Hepatocyte (in vitro differentiated cells): ENCODE data around the gene C16orf54. TPM values are rescaled to one million over a fixed set of nuclear protein-coding genes. Genes with fewer than 3 reads are reported as not detected.
A peak's percentile ranks its signal among the peaks of the same experiment; 100 is the strongest.
"Not testable (repeated sequence)": the region's sequence is repeated elsewhere in the genome, so short reads cannot be mapped to it uniquely, and the experiment has no call there.

Experiments used
- DNase-seq: peaks from one replicate; pipeline ENCODE4 v3.0.0-alpha.2; 2016; ENCODE audit warnings: low spot score
- H2AFZ ChIP-seq: fragments of 200-600 bp; sonication (generic); 2 replicates; pipeline ENCODE4 v1.6.0; 2016; ENCODE audit warnings: antibody characterized with exemption, mild to moderate bottlenecking
- H3K27ac ChIP-seq: fragments of 200-600 bp; sonication (generic); 2 replicates; pipeline ENCODE4 v1.5.1; 2016; ENCODE audit warnings: mild to moderate bottlenecking
- H3K27me3 ChIP-seq: fragments of 200-600 bp; sonication (generic); 2 replicates; pipeline ENCODE4 v1.6.1; 2016
- H3K36me3 ChIP-seq: fragments of 200-600 bp; sonication (generic); replicated peaks from 2 replicates; pipeline ENCODE4 v1.5.1; 2016; ENCODE audit warnings: low read depth; ENCODE audit not compliant: insufficient read depth
- H3K4me1 ChIP-seq: fragments of 200-600 bp; sonication (generic); 2 replicates; pipeline ENCODE4 v1.5.1; 2016; ENCODE audit warnings: mild to moderate bottlenecking, moderate library complexity; ENCODE audit not compliant: insufficient read depth
- H3K4me2 ChIP-seq: fragments of 200-600 bp; sonication (generic); 2 replicates; pipeline ENCODE4 v1.6.0; 2016
- H3K4me3 ChIP-seq: fragments of 200-600 bp; sonication (generic); 2 replicates; pipeline ENCODE4 v1.5.1; 2016; ENCODE audit warnings: mild to moderate bottlenecking
- H3K79me2 ChIP-seq: fragments of 200-600 bp; sonication (generic); 2 replicates; pipeline ENCODE4 v1.6.0; 2017; ENCODE audit warnings: mild to moderate bottlenecking
- H3K9me2 ChIP-seq: fragments of 200-600 bp; sonication (generic); replicated peaks from 2 replicates; pipeline ENCODE4 v1.6.0; 2017; ENCODE audit warnings: mild to moderate bottlenecking; ENCODE audit not compliant: insufficient read depth
- H3K9me3 ChIP-seq: fragments of 200-600 bp; sonication (generic); 2 replicates; pipeline ENCODE4 v1.5.1; 2016; ENCODE audit warnings: low read depth, mild to moderate bottlenecking
- H4K20me1 ChIP-seq: fragments of 200-600 bp; sonication (generic); 2 replicates; pipeline ENCODE4 v1.6.0; 2016; ENCODE audit warnings: mild to moderate bottlenecking; ENCODE audit not compliant: insufficient read depth, poor library complexity, severe bottlenecking
- CTCF ChIP-seq: fragments of 200-600 bp; sonication (generic); IDR thresholded peaks from 2 replicates; pipeline ENCODE4 v1.5.1; 2016; ENCODE audit warnings: antibody characterized with exemption, mild to moderate bottlenecking; ENCODE audit not compliant: poor library complexity
- EZH2 ChIP-seq: fragments of 200-600 bp; sonication (generic); IDR thresholded peaks from 2 replicates; pipeline ENCODE4 v1.6.1; 2016; ENCODE audit warnings: antibody characterized with exemption, mild to moderate bottlenecking, borderline replicate concordance
- EZH2phosphoT487 ChIP-seq: fragments of 200-600 bp; sonication (generic); IDR thresholded peaks from one replicate; pipeline ENCODE4 v1.6.1; 2018; ENCODE audit warnings: antibody characterized with exemption, mild to moderate bottlenecking, low read depth, moderate library complexity; ENCODE audit not compliant: unreplicated experiment, severe bottlenecking
- WGBS: methylation state at CpG from one replicate; pipeline ENCODE4 v1.1.6; 2016; ENCODE audit warnings: low lambda C conversion rate; ENCODE audit errors: missing lambda C conversion rate; 5-methylcytosine and 5-hydroxymethylcytosine counted together
- polyA plus RNA-seq: library from polyadenylated mRNA; unstranded; fragments of >200 nt; fragmentation: Nextera tagmentation; extraction: Ambion mirVana; gene quantifications from 2 replicates; pipeline ENCODE4 v1.2.1, GENCODE V29; 2016
- total RNA-seq: library from RNA; depleted of rRNA; stranded (reverse); fragments of >200 nt; gene quantifications from 2 replicates; pipeline ENCODE4 v1.2.3, GENCODE V29; 2014

C16orf54 gene
- total and polyA plus RNA-seq, 2 experiments from 2014 or later: 0.10 to 0.16 TPM

GRCh38 chr16:29743475-29743826, 2.3 kb downstream of the C16orf54 start:
- H3K27ac ChIP-seq: no peak overlapping the region
- H3K9me2 ChIP-seq: no peaks in the 10 kb centered on the region
- WGBS: 96% methylated on average over 5 of the region's 5 CpGs
- no peak for DNase-seq
- no peak overlapping the region for H2AFZ ChIP-seq
- H3K4me2 ChIP-seq: no peak overlapping the region
- no peaks in the 10 kb centered on the region for H3K79me2 ChIP-seq
- no peaks in the 10 kb centered on the region for H3K27me3 ChIP-seq
- H3K4me1 ChIP-seq: peaks cover 25% of the 10 kb centered on the region
- no peak overlapping the region for H3K4me3 ChIP-seq
- H3K36me3 ChIP-seq: no peaks in the 10 kb centered on the region
- H4K20me1 ChIP-seq: no peaks in the 10 kb centered on the region
- H3K9me3 ChIP-seq: no peaks in the 10 kb centered on the region
- TF ChIP-seq EZH2: no peak
- TF ChIP-seq CTCF: no peak
- no peak for TF ChIP-seq EZH2phosphoT487

DNA sequence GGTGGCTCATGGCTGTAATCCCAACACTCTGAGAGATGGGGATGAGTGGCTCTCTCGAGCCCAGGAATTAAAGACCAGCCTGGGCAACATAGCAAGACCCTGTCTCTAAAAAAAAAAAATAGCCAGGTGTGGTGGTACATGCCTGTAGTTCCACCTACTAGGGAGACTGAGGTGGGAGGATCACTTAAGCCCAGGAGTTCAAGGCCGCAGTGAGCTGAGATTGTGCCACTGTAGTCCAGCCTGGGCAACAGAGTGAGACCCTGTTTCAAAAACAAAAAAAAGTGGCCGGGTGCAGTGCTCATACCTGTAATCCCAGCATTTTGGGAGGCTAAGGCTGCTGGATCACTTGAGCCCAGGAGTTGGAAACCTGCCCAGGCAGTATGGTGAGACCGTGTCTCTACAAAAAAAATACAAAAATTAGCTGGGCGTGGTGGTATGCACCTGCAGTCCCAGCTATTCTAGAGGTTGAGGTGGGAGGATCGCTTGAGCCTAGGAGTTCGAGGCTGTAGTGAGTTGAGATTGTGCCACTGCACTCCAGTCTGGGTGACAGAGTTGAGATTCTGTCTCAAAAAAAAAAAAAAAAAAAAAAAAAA, 3.0 kb downstream of the C16orf54 start:
- no peak overlapping the region for H3K27ac ChIP-seq
- H2AFZ ChIP-seq: no peak overlapping the region
- no peak overlapping the region for H3K4me3 ChIP-seq
- no peaks in the 10 kb centered on the region for H3K36me3 ChIP-seq
- no peaks in the 10 kb centered on the region for H4K20me1 ChIP-seq
- H3K4me2 ChIP-seq: no peak overlapping the region
- no peaks in the 10 kb centered on the region for H3K9me3 ChIP-seq
- 94% methylated on average over 7 of the region's 7 CpGs for WGBS
- H3K9me2 ChIP-seq: no peaks in the 10 kb centered on the region
- TF ChIP-seq EZH2 (no peak), EZH2phosphoT487 (no peak), CTCF (no peak)
- H3K27me3 ChIP-seq: no peaks in the 10 kb centered on the region
- H3K4me1 ChIP-seq: peaks cover 32% of the 10 kb centered on the region
- no peaks in the 10 kb centered on the region for H3K79me2 ChIP-seq
- no peak for DNase-seq

- H3K4me2 ChIP-seq: peak overlapping the region; percentile 65
- not testable (repeated sequence) for H3K9me3 ChIP-seq, H3K27me3 ChIP-seq, DNase-seq, H3K4me3 ChIP-seq, H3K9me2 ChIP-seq, H2AFZ ChIP-seq, H3K36me3 ChIP-seq, H3K79me2 ChIP-seq, H4K20me1 ChIP-seq
- H3K27ac ChIP-seq: peak overlapping the region; percentile 92
- H3K4me1 ChIP-seq: peaks cover 32% of the 10 kb centered on the region
- 23% methylated on average over 11 of the region's 11 CpGs for WGBS
Measured at GRCh38 chr16:29740630-29741015, 5.2 kb downstream of the C16orf54 start.

DNA sequence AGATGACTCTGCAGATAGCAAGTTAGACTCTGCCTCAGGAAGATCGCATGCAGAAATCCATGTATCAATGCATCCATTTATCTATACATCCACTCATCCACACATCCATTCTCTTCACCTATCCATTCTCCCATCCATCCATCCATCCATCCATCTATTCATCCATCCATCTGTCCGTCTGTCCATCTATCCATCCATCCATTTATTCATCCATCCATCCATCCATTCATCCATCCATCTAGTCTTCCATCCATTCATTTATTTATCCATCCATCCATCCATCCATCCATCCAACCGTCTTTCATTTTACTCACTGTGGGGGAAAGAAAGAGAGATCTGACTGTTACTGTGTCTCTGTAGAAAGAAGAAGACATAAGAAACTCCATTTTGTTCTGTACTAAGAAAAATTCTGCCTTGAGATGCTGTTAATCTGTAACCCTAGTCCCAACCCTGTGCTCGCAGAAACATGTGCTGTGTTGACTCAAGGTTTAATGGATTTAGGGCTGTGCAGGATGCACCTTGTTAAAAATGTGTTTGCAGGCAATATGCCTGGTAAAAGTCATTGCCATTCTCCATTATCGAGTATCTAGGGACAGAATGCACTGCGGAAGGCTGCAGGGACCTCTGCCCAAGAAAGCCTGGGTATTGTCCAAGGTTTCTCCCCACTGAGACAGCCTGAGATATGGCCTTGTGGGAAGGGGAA, 5.7 kb downstream of the C16orf54 start:
- H3K4me2 ChIP-seq: peak overlapping the region; percentile 65
- peak; percentile 28 for DNase-seq

More for the DNA sequence above, 5.7 kb downstream of the C16orf54 start:
- H4K20me1 ChIP-seq, H3K27me3 ChIP-seq, H3K36me3 ChIP-seq, H3K9me2 ChIP-seq, H3K4me3 ChIP-seq, H3K9me3 ChIP-seq, H3K79me2 ChIP-seq, H2AFZ ChIP-seq: not testable (repeated sequence)
- WGBS: 60% methylated on average over 6 of the region's 6 CpGs
- Histone ChIP-seq H3K4me1 (peaks cover 32% of the 10 kb centered on the region), H3K27ac (peak overlapping the region; percentile 92)
